Upper lobe of left lung (tissue), 4 donors: ENCODE data around the gene MYDGF.

Experiments
- POLR2A ChIP-seq, 4 donors: fragments of 450-650 bp; IDR thresholded peaks; one replicate each; pipeline ENCODE4 v1.5.1; 2016 to 2017; ENCODE audit warnings: antibody characterized with exemption in 4 of 4, mild to moderate bottlenecking in 2 of 4
- TF ChIP-seq, protein P1 (sequence below), 6 experiments: fragments of 450-650 bp in 4 of 6; fragments of 200-600 bp in 2 of 6; sonication (generic) in 2 of 6; IDR thresholded peaks; one replicate each; pipeline ENCODE4 v1.5.1; 2016 to 2019; ENCODE audit warnings: antibody characterized with exemption in 6 of 6

DNA sequence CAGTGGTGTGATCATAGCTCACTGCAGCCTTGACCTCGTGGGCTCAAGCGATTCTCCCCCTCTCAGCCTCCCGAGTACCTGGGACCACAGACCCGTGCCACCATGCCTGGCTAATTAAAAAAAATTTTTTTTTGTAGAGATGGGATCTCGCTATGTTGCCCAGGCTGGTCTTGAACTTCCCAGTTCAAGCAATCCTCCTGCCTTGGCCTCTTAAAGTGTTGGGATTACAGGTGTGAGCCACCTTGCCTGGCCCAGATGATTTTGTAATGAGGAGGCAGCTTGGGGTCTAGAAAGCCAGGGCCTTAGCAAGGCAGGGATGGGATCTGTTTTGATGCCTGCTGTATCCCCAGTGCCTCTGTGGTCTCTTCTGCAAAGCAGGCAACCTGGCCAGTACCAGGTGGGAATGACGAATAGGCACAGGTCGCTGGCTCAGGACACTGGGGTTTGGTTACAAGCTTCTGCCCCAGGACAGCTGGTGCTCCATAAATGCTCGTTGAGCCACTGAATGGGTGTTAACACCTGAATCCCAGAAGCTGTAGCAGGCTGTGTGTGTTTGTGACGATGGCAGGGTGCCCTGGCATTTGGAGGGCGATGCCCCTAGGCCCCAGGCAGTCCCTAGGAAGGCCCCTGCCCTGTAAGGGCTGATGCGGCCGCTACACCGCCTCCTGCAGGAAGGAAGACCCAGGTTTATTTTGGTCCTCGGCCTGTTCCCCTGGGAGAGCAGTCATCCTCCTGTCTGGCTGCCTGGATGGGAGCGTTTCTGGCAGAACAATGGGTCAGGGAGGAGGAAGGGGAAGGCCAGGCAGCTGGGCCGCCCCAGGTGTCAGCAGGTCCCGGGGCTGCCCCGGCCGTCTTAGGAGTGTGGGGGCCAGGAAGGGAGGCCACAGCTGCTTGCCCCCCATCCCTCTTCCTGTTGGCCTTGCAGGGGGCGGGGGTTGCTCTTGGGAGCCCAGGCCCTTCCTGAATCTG is 22.2 kb downstream of the MYDGF start:
- TF ChIP-seq, protein P1, sequence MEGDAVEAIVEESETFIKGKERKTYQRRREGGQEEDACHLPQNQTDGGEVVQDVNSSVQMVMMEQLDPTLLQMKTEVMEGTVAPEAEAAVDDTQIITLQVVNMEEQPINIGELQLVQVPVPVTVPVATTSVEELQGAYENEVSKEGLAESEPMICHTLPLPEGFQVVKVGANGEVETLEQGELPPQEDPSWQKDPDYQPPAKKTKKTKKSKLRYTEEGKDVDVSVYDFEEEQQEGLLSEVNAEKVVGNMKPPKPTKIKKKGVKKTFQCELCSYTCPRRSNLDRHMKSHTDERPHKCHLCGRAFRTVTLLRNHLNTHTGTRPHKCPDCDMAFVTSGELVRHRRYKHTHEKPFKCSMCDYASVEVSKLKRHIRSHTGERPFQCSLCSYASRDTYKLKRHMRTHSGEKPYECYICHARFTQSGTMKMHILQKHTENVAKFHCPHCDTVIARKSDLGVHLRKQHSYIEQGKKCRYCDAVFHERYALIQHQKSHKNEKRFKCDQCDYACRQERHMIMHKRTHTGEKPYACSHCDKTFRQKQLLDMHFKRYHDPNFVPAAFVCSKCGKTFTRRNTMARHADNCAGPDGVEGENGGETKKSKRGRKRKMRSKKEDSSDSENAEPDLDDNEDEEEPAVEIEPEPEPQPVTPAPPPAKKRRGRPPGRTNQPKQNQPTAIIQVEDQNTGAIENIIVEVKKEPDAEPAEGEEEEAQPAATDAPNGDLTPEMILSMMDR (IDR thresholded peaks at IDR 0.05) = no peak
- no peak for TF ChIP-seq POLR2A (IDR thresholded peaks at IDR 0.05)
